NCI-H146 treated with DMSO at 0.1 percent for 48 hours (cell line): ENCODE results near the gene TEX11.
"Not testable (repeated sequence)": the region's sequence is repeated elsewhere in the genome, so short reads cannot be mapped to it uniquely, and the experiment has no call there.

Experiments
- DNase-seq: peaks from one replicate; lab custom pipeline; 2025; ENCODE audit not compliant: unreplicated experiment; lab: John Stamatoyannopoulos, UW

The TEX11 gene

GRCh38 chrX:70605352-70605751 lies 303.2 kb downstream of the TEX11 start:
- no peak for DNase-seq

DNA sequence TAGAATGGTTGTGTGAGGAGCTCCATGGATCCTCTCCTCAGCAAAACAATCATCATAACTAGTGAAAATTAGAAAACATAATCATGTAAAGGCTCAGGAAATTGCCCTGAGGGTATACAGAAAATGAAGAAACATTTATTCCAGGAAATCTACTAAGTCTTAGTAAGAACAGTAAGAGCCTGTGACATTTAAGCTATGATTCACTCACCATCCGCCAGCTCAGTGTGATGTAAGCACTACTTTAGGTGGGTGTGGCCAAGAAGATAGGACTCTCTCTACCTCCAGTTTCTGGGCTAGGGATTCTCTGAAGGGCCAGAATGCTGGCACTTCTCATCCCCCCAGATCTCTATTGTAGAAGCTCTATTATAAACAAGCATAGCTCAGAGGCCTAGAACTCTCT lies 316.4 kb downstream of the TEX11 start:
- no peak for DNase-seq

DNA sequence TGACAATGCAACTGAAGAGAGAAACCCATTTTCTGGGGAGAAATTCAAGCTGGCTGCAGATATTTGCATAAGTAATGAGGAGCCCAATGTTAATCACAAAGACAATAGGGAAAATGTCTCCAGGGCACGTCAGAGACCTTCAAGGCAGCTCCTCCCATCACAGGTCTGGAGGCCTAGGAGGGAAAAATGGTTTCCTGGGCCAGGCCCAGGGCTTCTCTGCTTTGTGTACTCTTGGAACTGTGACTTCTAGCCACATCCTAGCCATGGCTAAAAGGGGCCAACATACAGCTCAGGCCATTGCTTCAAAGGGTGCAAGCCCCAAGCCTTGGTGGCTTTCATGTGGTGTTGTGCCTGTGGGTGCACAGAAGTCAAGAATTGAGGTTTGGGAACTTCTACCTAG lies 321.4 kb downstream of the TEX11 start:
- not testable (repeated sequence) for DNase-seq

DNA sequence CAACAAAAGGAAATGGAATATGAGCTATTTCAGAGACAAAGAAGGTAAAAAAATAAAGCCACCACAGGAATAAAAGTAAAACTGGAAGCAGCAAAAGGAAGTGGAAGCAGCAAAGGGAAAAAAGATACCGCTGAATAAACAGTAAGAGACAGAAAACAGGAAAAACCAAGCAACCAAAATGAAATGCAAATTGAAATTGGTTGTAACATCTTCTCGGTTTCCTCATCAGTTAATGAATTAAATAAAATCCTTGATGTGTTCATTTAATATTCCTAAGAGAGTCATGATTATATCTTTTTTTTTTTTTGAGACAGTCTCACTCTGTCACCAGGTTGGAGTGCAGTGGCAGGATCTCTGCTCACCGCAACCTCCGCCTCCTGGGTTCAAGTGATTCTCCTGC lies 331.1 kb downstream of the TEX11 start:
- DNase-seq = no peak

GRCh38 chrX:70569922-70570576 lies 338.5 kb downstream of the TEX11 start:
- DNase-seq = not testable (repeated sequence)

GRCh38 chrX:70554948-70555347 lies 353.6 kb downstream of the TEX11 start:
- DNase-seq = no peak

GRCh38 chrX:70554523-70554922 lies 354.0 kb downstream of the TEX11 start:
- DNase-seq = no peak

GRCh38 chrX:70554081-70554480 lies 354.4 kb downstream of the TEX11 start:
- DNase-seq = no peak

DNA sequence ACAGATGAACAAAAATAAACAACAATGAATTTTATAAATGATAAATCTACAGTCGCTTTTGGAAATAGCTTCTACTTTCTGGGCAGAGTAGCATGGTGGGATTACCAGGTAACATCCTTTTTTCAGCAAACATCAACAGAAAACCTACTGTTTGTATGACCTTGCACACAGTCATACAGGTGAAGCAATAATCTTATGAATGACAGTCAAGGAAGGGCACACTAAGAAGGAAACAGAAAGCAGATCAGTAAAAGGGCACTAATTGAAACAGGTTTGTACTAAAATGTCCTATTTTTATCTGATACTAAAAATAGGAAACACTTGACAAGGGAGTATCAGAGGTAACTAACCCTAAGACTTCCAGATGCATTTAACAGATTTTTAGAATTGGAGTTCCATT lies 355.0 kb downstream of the TEX11 start:
- DNase-seq = no peak

- no peak for DNase-seq
These were observed 356.3 kb downstream of the TEX11 start for GRCh38 chrX:70552130-70552704.

GRCh38 chrX:70549429-70549828 lies 359.1 kb downstream of the TEX11 start:
- no peak for DNase-seq

GRCh38 chrX:70535198-70535597 lies 373.3 kb downstream of the TEX11 start:
- DNase-seq = no peak

GRCh38 chrX:70527610-70528345 lies 380.7 kb downstream of the TEX11 start:
- DNase-seq = no peak

GRCh38 chrX:70527053-70527452 lies 381.5 kb downstream of the TEX11 start:
- no peak for DNase-seq

DNA sequence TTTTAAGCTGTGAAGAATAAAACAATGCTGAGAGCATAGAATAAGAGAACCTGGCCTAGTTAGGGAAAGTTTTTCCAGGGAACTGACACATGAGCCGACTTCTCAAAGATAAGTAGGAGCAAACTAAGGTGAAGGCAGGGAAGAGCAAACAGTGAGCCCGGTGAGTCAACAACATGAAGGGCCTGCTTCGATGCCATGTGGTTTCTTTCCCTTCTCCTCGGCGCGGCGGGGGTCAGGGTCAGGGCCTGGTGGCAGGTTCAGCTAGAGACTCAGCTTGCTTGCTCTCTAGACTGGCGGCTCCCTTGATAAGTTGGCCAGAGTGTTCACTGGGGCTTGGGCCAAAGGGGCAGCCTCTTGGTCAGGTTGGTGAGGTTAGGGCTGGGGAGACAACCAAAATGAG lies 382.8 kb downstream of the TEX11 start:
- no peak for DNase-seq

DNA sequence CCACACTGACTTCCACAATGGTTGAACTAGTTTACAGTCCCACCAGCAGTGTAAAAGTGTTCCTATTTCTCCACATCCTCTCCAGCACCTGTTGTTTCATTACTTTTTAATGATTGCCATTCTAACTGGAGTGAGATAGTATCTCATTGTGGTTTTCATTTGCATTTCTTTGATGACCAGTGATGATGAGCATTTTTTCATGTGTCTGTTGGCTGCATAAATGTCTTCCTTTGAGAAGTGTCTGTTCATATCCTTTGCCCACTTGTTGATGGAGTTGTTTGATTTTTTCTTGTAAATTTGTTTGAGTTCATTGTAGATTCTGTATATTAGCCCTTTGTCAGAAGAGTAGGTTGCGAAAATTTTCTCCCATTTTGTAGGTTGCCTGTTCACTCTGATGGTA lies 392.8 kb downstream of the TEX11 start:
- DNase-seq = not testable (repeated sequence)

GRCh38 chrX:70515270-70515669 lies 393.2 kb downstream of the TEX11 start:
- not testable (repeated sequence) for DNase-seq

DNA sequence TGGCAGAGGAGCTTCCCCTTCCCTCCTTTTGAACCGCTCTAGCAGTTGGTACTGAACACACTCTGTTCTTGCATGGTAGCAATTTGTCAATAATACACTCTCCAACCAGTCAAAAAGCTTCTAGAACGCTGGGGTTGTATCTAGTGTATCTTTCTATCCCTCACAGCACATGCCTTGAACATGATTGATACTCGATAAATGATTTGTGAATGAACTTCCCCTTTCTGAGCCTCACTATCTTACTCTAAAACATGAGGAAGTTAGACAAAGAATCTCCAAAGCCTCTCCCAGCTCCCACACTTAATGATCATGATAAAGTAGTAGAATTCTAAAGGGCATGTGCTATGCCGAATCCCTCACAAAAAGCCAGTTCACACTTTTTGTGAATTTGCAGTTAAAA lies 399.4 kb downstream of the TEX11 start:
- DNase-seq = no peak

- DNase-seq = peak; percentile 72
These were observed 400.1 kb downstream of the TEX11 start for GRCh38 chrX:70508296-70508911.

- no peak for DNase-seq
These were observed 403.1 kb downstream of the TEX11 start for GRCh38 chrX:70505451-70505841.

DNA sequence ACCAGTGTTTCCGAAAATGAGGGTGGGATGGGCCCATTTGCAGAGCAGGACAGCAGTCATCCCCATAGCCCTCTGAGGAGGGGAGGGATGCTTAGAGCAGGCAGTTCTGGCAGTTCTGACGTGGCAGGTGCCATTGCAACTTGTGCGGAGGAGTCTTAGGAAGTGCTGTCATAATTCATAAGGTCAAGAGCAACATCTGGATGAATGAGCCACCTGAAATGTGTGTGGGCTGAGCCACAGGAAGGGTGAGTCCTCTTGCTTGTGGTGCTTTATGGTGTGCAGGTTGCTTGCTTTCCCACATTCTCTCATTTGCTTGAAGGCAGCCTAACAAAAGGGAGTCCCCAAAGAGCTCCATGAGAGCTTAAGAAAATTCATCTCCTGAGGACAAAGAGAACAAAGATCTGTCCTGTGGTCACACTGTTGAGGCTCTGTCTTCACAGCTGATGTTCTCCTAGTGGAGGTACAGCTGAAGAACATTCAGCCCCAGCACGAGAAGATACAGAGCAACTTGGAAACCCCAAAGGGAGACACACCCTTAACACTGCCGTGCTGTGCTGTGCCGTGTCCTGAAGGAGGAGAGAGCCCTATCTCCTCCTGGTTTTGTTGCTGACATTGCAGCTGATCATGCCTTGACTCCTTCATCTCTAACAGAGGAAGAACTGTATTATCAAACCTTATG lies 403.6 kb downstream of the TEX11 start:
- DNase-seq = no peak
